ENCODE results near the gene TRAIP. TPM values are rescaled to one million over a fixed set of nuclear protein-coding genes. Genes with fewer than 3 reads are reported as not detected.

Gene TRAIP
- total RNA-seq, 4 donors from 2014 or later, result 0.84 to 1.4 (median 1.3) TPM; not detected in 1

GRCh38 chr3:49889296-49889695 is 32.9 kb upstream of the TRAIP start:
- TF ChIP-seq POLR2A (IDR thresholded peaks at IDR 0.05; ENCODE audit: low read depth) (no peak), POLR2AphosphoS5 (IDR thresholded peaks at IDR 0.05) (no peak), EP300 (IDR thresholded peaks at IDR 0.05) (no peak)
- TF ChIP-seq, protein P1, sequence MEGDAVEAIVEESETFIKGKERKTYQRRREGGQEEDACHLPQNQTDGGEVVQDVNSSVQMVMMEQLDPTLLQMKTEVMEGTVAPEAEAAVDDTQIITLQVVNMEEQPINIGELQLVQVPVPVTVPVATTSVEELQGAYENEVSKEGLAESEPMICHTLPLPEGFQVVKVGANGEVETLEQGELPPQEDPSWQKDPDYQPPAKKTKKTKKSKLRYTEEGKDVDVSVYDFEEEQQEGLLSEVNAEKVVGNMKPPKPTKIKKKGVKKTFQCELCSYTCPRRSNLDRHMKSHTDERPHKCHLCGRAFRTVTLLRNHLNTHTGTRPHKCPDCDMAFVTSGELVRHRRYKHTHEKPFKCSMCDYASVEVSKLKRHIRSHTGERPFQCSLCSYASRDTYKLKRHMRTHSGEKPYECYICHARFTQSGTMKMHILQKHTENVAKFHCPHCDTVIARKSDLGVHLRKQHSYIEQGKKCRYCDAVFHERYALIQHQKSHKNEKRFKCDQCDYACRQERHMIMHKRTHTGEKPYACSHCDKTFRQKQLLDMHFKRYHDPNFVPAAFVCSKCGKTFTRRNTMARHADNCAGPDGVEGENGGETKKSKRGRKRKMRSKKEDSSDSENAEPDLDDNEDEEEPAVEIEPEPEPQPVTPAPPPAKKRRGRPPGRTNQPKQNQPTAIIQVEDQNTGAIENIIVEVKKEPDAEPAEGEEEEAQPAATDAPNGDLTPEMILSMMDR (IDR thresholded peaks at IDR 0.05), result no peak
- H3K27ac ChIP-seq (replicated peaks in 1 of 4), result no peak overlapping the region
- H3K9me3 ChIP-seq, result no peaks in the 10 kb centered on the region
- 85% methylated on average over 10 of the region's 10 CpGs for WGBS
- intact Hi-C loops (cut with DNase I), result no loop called here
- no peak overlapping the region for H3K4me3 ChIP-seq
- peaks cover 0 to 5% (median 0%) of the 10 kb centered on the region in 4 donors for H3K36me3 ChIP-seq
- H3K27me3 ChIP-seq, result no peaks in the 10 kb centered on the region
- no peak for DNase-seq (ENCODE audit: extremely low spot score)
- no peaks in the 10 kb centered on the region for H3K4me1 ChIP-seq

DNA sequence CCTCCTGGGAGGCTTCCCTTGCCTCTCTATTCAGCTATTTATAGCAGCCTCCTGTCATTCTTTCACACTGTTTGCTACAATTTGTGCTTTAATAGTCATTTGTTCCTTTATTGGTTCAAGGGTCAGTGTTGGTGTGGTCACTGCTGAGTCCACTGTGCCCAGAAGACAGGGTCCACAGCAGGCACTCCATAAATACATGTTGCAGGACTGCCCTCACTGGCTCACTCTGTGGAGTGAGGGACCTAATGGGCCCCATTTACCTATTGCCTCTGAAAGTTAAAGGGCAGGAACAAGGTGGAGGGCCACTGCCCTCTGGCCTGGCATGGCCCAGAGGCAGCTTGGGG is 30.5 kb upstream of the TRAIP start:
- TF ChIP-seq EP300 (IDR thresholded peaks at IDR 0.05) (no peak), POLR2AphosphoS5 (IDR thresholded peaks at IDR 0.05) (no peak)
- intact Hi-C loops (cut with DNase I), result no loop called here

DNA sequence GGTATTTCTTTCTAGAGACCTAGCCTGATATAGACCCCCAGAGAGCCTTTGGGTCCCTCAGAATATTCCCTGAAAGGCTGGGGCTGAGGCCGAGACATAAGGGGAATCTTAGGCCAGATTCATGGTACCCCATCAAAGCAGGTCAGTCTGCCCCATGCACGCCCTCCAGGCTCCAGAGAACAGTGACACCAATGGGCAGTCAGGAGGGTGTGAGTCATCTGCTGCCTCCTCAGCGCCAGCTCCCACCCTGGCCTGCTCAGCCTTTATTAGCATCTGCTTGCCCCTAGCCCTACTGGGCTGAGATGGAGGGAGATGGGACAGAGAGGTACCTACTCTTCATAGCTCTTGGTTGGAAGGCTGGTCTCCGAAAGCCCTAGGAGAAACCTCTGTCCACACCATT is 27.6 kb upstream of the TRAIP start:
- 87% methylated on average over 4 of the region's 4 CpGs for WGBS
- intact Hi-C loops (cut with DNase I), result no loop called here

More for the DNA sequence above, 30.5 kb upstream of the TRAIP start:
- H3K4me3 ChIP-seq, result no peak overlapping the region
- no peaks in the 10 kb centered on the region for H3K9me3 ChIP-seq
- DNase-seq (ENCODE audit: extremely low spot score), result no peak
- H3K27ac ChIP-seq (replicated peaks in 1 of 4), result no peak overlapping the region
- H3K36me3 ChIP-seq, result peaks cover 0 to 5% (median 0%) of the 10 kb centered on the region in 4 donors
- H3K4me1 ChIP-seq, result peaks cover 7 to 9% (median 9%) of the 10 kb centered on the region in 4 donors
- H3K27me3 ChIP-seq, result no peaks in the 10 kb centered on the region

GRCh38 chr3:49882166-49882565 is 25.8 kb upstream of the TRAIP start:
- Histone ChIP-seq H3K4me3 (no peak overlapping the region), H3K4me1 (peaks cover 19 to 24% (median 23%) of the 10 kb centered on the region in 4 donors), H3K27me3 (no peaks in the 10 kb centered on the region), H3K27ac (replicated peaks in 1 of 4) (peak overlapping the region in 2 of 4 donors; percentile 35 to 39), H3K36me3 (no peaks in the 10 kb centered on the region), H3K9me3 (no peaks in the 10 kb centered on the region)
- intact Hi-C loops (cut with DNase I), result no loop called here
- DNase-seq (ENCODE audit: extremely low spot score), result no peak
- TF ChIP-seq POLR2AphosphoS5 (IDR thresholded peaks at IDR 0.05) (peak in 1 of 2 donors; percentile 33), EP300 (IDR thresholded peaks at IDR 0.05) (no peak)
- WGBS, result 3% methylated on average over 6 of the region's 6 CpGs

More for the DNA sequence above, 27.6 kb upstream of the TRAIP start:
- Histone ChIP-seq H3K9me3 (no peaks in the 10 kb centered on the region), H3K27me3 (no peaks in the 10 kb centered on the region), H3K4me3 (no peak overlapping the region), H3K36me3 (no peaks in the 10 kb centered on the region), H3K27ac (replicated peaks in 1 of 4) (no peak overlapping the region), H3K4me1 (peaks cover 19 to 24% (median 23%) of the 10 kb centered on the region in 4 donors)
- TF ChIP-seq EP300 (IDR thresholded peaks at IDR 0.05) (no peak), POLR2AphosphoS5 (IDR thresholded peaks at IDR 0.05) (no peak), POLR2A (IDR thresholded peaks at IDR 0.05; ENCODE audit: low read depth) (no peak)
- TF ChIP-seq, protein P1 (IDR thresholded peaks at IDR 0.05), result no peak
- DNase-seq (ENCODE audit: extremely low spot score), result no peak

- Histone ChIP-seq H3K27ac (replicated peaks in 1 of 4) (no peak overlapping the region), H3K4me3 (no peak overlapping the region), H3K4me1 (peaks cover 19 to 24% (median 23%) of the 10 kb centered on the region in 4 donors), H3K27me3 (no peaks in the 10 kb centered on the region), H3K36me3 (no peaks in the 10 kb centered on the region), H3K9me3 (no peaks in the 10 kb centered on the region)
- intact Hi-C loops (cut with DNase I), result no loop called here
- WGBS, result 35% methylated on average over 3 of the region's 6 CpGs
- TF ChIP-seq EP300 (IDR thresholded peaks at IDR 0.05) (no peak), POLR2A (IDR thresholded peaks at IDR 0.05; ENCODE audit: low read depth) (no peak), POLR2AphosphoS5 (IDR thresholded peaks at IDR 0.05) (no peak)
- TF ChIP-seq, protein P1 (IDR thresholded peaks at IDR 0.05), result no peak
- no peak for DNase-seq (ENCODE audit: extremely low spot score)
These were observed 24.4 kb upstream of the TRAIP start for GRCh38 chr3:49880581-49881315.
